Raji (cell line): ENCODE results near the gene PPM1H.

ENCODE experiments used
- POLR2A ChIP-seq: IDR thresholded peaks from 2 replicates; pipeline ENCODE4 v1.6.1; 2011; ENCODE audit warnings: low read depth, low read length, control low read depth; ENCODE audit not compliant: insufficient read depth

PPM1H gene

DNA sequence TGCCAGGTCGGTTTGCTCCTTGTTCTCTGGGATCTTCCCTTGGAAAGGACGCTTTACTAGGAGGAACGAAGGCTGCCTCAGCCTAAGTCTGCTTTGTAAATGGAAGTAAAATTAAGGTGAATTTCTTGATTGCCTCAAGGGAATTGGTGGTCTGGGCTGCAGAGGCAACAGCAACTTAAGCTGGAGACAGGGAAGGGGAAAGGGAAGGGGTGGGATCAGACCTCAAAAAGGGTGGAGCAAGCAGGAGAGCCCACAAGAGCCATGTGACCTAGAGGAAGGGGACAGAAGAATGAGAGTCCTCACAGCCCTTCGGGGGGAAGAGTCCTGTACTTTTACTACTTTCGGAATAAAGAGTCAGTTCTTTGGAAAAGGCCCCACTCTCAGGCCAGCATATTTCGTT lies 147.9 kb downstream of the PPM1H start:
- TF ChIP-seq POLR2A: no peak

DNA sequence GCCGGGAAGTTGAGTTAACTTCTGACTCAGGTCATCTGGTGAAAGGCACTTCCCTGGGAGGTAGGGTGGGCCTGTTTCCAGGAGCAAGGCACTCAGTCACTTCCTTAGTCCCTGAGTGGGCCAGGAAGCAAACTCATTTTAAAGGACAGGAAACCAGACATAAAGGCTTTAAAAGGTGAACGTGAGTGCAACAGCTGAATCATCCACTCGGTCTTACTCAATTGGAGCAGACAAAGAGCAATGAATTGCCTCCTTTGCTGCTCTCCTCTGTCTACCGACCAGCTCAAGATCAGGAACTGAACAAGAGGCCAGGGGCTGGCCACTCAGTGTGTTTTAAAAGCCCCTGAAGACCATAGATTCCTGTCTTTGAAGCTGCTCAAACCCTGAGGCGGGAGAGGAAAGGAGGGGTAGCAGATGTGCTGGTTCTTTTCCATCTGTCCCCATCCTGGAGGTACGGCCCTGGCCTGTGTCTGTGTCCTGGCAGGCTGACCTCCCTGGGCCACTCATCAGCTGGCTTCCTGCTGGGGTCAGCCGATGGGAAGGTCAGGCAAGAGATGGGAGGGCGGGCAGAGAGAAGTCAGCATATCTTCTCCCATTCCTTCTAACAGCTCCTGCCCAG lies 148.9 kb downstream of the PPM1H start:
- TF ChIP-seq POLR2A: no peak

DNA sequence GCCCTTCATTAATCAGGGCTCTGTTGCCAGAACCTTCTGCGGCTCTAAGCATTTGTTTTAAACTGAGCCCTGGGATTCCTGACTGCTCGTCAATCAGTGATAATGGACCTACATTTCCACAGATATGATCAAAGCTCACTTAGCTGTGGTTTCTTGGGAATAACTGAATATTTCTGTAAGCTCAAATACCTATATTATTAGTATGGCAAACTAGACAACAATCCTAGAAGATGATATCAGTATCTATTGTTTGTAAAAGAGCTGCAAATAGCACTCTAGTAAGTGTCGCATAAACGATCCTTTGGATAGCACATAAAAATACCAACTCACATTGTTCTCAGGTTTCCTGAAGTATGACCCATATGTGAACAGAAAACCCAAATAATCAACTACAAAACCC lies 150.4 kb downstream of the PPM1H start:
- no peak for TF ChIP-seq POLR2A

GRCh38 chr12:62783881-62784280 lies 151.1 kb downstream of the PPM1H start:
- TF ChIP-seq POLR2A: no peak

- TF ChIP-seq POLR2A: no peak
Measured at GRCh38 chr12:62781136-62781880, 153.6 kb downstream of the PPM1H start.

DNA sequence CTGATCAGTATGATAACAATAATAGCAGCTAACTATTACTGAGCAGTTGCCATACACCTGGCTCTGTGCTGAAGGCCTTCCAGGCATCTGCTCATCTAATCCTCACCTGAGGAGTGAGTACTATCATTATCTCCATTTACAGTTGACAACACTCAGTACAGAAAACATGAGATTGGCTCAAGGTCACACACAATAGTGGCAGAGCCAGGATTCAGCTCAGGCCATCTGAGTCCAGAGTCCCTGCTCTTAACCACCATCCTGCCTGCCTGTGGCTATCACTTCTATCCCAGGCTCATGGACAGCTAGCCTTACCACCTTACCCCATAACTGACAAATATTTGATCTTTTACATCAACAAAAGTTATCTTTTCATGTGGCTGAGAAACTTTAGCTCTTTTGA lies 155.5 kb downstream of the PPM1H start:
- TF ChIP-seq POLR2A: no peak

- TF ChIP-seq POLR2A: no peak
Measured at GRCh38 chr12:62778187-62778586, 156.8 kb downstream of the PPM1H start.

- TF ChIP-seq POLR2A: no peak
Measured at GRCh38 chr12:62776997-62777396, 158.0 kb downstream of the PPM1H start.

- TF ChIP-seq POLR2A: no peak
Measured at GRCh38 chr12:62776575-62776974, 158.4 kb downstream of the PPM1H start.

DNA sequence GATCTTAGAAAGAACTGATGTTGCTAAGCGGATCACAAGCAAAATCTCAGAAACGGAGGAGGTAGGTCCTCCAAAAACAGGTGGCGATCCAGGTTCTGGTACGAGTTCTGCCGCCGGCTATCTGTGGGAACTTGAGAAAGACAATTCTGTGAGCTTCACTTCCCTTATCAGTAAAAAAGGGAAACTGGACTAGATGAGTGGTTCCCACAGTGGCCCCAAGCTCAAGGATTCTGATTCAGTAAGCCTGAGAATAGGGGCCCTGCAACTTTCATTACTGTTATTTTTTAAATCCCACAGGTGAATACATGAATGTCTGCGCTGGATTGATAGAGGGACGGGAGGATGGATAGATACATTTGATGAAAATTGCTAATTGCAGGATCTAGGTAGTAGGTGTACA lies 160.2 kb downstream of the PPM1H start:
- TF ChIP-seq POLR2A: no peak

- TF ChIP-seq POLR2A: no peak
Measured at GRCh38 chr12:62772416-62772955, 162.5 kb downstream of the PPM1H start.

DNA sequence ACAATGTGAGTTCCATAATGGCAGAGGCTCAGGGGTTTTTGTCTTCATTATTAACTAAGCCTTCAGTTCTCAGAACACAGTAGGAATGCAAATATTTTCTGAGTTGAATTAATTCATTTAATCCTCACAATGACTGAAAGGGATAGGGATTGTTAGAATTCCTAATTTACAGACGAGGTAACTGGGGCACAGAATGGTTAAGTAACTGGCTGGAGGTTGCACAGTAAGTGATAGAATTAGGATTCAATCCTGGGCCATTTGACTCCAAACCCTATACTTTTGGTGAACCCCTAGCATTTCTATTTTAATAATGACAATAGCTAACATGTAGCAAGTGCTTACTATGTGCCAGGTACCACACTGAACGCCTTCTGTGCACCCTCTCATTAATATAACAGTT lies 163.1 kb downstream of the PPM1H start:
- TF ChIP-seq POLR2A: no peak

GRCh38 chr12:62770381-62770780 lies 164.6 kb downstream of the PPM1H start:
- no peak for TF ChIP-seq POLR2A

DNA sequence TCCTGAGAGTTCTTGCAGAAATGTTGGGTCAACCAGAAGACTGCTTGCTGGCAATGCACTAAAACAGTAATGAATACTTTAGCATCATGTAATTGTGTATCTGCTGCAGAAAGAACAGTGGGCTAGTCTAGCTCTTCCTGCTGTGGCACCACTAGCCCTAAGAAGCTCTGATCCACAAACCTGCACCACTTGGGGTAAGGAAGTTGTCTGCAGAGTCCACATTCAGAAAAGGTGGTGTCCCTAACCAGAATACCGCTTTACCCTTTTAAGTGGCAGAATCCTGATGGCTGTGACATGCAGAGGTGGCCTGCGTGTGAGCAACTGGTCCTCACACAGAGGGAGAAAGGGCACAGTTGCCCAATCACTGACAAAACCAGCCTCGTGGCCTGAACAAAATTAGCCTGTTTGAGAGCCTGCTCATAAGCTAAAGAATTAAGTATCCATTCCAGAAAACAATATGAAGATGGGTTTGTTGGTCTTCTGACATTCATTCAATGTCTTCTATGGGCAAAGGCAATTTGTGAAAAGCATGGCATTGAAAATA lies 165.8 kb downstream of the PPM1H start:
- no peak for TF ChIP-seq POLR2A

DNA sequence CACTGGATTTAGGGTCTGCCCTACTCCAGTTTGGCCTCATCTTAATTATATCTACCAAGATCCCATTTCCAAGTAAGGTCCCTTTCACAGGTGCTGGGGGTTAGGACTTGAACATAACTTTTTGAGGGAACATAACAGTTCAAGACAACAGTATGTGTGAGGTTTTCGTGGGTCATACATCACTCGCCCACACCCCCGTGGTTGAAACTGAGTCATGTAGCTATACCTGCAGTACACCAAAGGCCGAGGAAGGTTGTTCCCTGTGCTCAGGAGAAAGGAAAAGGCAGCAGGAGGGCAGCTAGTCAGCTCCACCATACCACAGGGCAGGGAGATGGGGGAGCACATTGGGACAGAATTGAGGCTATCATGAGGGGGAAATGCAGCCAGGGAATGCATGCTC lies 167.0 kb downstream of the PPM1H start:
- no peak for TF ChIP-seq POLR2A

GRCh38 chr12:62767496-62767895 lies 167.5 kb downstream of the PPM1H start:
- TF ChIP-seq POLR2A: no peak
